Left ventricle myocardium inferior (tissue), 1 donor: ENCODE measurements around the gene EXPH5. TPM values are rescaled to one million over a fixed set of nuclear protein-coding genes. Genes with fewer than 3 reads are reported as not detected.
"Not testable (repeated sequence)": the region's sequence is repeated elsewhere in the genome, so short reads cannot be mapped to it uniquely, and the experiment has no call there.

Experiments
- DNase-seq: peaks from one replicate; pipeline ENCODE4 v3.0.0-alpha.2; 2020
- H3K27ac ChIP-seq: fragments of 200-600 bp; replicated peaks from 2 replicates; pipeline ENCODE4 v1.8.0; 2021
- H3K27me3 ChIP-seq: fragments of 200-600 bp; 2 replicates; pipeline ENCODE4 v1.8.0; 2021; ENCODE audit warnings: low read depth
- H3K36me3 ChIP-seq: fragments of 200-600 bp; 2 replicates; pipeline ENCODE4 v1.8.0; 2021
- H3K4me1 ChIP-seq: fragments of 200-600 bp; 2 replicates; pipeline ENCODE4 v1.8.0; 2021
- H3K4me3 ChIP-seq: fragments of 200-600 bp; 2 replicates; pipeline ENCODE4 v1.8.0; 2021; ENCODE audit warnings: mild to moderate bottlenecking, moderate library complexity
- H3K9me3 ChIP-seq: fragments of 200-600 bp; replicated peaks from 2 replicates; pipeline ENCODE4 v1.8.0; 2021
- intact Hi-C: fragments of 100-400 bp; cut with micrococcal nuclease; formaldehyde crosslinking; loops from one replicate; pipeline ENCODE4 v1.11.0; 2022
- total RNA-seq: library from RNA; stranded (reverse); fragmentation: NEBNext Ultra II Directional; extraction: Animal tissue kit (Norgen Biotek cat#: 25700); gene quantifications from one replicate; pipeline ENCODE4 v1.2.1, GENCODE V29; 2021
- TF ChIP-seq, protein P1 (sequence below): fragments of 200-600 bp; IDR thresholded peaks from 2 replicates; pipeline ENCODE4 v1.8.0; 2021; ENCODE audit warnings: antibody characterized with exemption, mild to moderate bottlenecking, borderline replicate concordance
- donor health status: DM: no; HTN: yes; CAD: no; lungs with severe emphysema.

EXPH5 gene
- total RNA-seq, 1 donor from 2014 or later: 0.88 TPM

GRCh38 chr11:108609682-108610081 is 16.1 kb upstream of the EXPH5 start:
- TF ChIP-seq, protein P1, sequence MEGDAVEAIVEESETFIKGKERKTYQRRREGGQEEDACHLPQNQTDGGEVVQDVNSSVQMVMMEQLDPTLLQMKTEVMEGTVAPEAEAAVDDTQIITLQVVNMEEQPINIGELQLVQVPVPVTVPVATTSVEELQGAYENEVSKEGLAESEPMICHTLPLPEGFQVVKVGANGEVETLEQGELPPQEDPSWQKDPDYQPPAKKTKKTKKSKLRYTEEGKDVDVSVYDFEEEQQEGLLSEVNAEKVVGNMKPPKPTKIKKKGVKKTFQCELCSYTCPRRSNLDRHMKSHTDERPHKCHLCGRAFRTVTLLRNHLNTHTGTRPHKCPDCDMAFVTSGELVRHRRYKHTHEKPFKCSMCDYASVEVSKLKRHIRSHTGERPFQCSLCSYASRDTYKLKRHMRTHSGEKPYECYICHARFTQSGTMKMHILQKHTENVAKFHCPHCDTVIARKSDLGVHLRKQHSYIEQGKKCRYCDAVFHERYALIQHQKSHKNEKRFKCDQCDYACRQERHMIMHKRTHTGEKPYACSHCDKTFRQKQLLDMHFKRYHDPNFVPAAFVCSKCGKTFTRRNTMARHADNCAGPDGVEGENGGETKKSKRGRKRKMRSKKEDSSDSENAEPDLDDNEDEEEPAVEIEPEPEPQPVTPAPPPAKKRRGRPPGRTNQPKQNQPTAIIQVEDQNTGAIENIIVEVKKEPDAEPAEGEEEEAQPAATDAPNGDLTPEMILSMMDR: no peak
- no peak for DNase-seq

DNA sequence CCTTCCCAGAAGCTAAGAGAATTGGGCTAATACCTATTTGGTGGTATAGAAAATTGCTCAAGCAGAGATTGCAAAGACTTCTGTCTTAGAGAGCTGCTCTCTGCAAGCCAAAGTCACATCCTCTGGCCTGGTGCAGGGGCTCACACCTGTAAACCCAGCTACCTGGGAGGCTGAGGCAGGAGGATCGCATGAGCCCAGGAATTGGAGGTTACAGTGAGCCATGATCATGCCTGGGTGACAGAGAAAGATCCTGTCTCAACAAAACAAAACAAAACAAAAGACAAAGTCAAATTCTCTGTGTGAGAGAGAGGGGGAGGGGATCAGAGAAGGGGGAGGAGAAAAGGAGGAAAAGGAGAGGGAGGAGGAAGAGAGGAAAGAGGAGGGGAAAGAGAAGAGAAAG is 15.0 kb upstream of the EXPH5 start:
- Histone ChIP-seq H3K9me3 (no peaks in the 10 kb centered on the region), H3K4me1 (no peaks in the 10 kb centered on the region), H3K27ac (no peak overlapping the region), H3K27me3 (peaks cover 14% of the 10 kb centered on the region), H3K4me3 (no peak overlapping the region), H3K36me3 (no peaks in the 10 kb centered on the region)
- TF ChIP-seq, protein P1: no peak
- intact Hi-C loops: no loop called here
- no peak for DNase-seq

More at GRCh38 chr11:108609682-108610081, 16.1 kb upstream of the EXPH5 start:
- H3K9me3 ChIP-seq: no peaks in the 10 kb centered on the region
- intact Hi-C loops: no loop called here
- no peaks in the 10 kb centered on the region for H3K36me3 ChIP-seq
- H3K27ac ChIP-seq: no peak overlapping the region
- no peaks in the 10 kb centered on the region for H3K4me1 ChIP-seq
- no peak overlapping the region for H3K4me3 ChIP-seq
- H3K27me3 ChIP-seq: peaks cover 5% of the 10 kb centered on the region

DNA sequence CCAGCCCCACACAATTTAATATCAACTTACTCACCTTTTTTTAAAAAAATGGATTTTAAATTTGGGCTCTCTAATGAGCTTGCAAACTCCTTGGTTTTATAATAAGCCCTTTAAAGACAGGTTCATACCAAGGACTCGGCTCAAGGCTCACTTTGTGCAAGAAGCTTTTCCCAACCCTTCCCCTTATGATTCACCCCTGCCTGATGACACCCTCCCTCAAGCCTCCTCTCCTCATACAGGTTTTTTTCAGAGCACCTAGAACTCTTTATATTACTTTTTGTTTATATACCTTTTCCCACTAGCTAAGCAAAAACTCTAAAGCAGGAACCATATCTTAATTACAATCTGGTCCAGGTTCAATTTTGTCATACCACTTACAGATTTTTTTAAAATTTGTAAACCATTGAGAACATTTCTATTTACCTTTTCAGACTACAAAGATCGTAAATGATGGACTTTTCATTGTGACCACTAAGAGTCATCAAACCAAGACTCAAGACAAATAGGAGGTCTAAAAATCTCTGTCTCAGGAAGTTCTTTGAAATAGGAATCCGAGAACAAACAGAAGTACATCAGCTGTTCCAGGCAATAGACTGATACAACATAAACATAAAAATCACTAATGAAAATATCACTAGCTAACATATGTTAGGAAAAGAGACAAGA is 13.1 kb upstream of the EXPH5 start:
- Histone ChIP-seq H3K9me3 (no peaks in the 10 kb centered on the region), H3K27me3 (peaks cover 29% of the 10 kb centered on the region), H3K4me1 (no peaks in the 10 kb centered on the region), H3K4me3 (no peak overlapping the region), H3K36me3 (no peaks in the 10 kb centered on the region), H3K27ac (no peak overlapping the region)
- no peak for DNase-seq
- TF ChIP-seq, protein P1: no peak
- intact Hi-C loops: no loop called here

DNA sequence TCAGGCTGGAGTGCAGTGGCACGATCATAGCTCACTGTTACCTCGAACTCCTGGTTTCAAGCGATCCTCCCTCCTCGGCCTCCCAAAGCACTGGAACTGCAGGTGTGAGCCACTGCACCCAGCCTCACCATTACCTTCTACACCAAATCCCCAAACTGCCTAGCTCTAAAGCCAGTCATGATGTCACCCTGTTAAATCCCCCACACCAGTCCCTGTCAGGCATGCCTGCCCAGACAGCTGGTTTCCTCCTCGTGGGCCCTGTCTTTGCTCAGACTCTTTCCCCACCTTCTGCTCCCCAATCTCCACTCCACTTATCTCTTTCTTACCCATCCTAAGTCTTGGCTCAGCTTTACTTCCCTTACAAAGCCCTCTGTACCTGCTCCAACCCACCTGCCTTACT is 12.5 kb upstream of the EXPH5 start:
- TF ChIP-seq, protein P1: no peak
- Histone ChIP-seq H3K36me3 (no peaks in the 10 kb centered on the region), H3K4me3 (no peak overlapping the region), H3K27me3 (peaks cover 29% of the 10 kb centered on the region), H3K9me3 (no peaks in the 10 kb centered on the region), H3K27ac (no peak overlapping the region), H3K4me1 (no peaks in the 10 kb centered on the region)
- intact Hi-C loops: no loop called here
- no peak for DNase-seq

DNA sequence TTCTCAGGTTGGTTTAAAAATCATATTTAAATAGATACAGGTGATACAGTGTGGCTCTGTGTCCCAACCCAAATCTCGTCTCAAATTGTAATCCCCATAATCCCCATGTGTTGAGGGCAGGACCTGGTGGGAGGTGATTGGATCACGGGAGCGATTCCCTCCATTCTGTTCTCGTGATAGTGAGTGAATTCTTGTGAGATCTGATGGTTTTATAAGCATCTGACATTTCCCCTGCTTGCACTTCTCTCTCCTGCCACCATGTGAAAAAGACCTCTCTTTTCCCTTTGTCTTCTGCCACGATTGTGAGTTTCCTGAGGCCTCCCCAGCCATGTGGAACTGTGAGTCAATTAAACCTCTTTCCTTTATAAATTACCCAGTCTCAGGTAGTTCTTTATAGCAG is 9.2 kb upstream of the EXPH5 start:
- intact Hi-C loops, H3K27ac ChIP-seq, H3K9me3 ChIP-seq, H3K4me1 ChIP-seq, H3K4me3 ChIP-seq, H3K36me3 ChIP-seq, DNase-seq: not testable (repeated sequence)
- peaks cover 24% of the 10 kb centered on the region for H3K27me3 ChIP-seq

DNA sequence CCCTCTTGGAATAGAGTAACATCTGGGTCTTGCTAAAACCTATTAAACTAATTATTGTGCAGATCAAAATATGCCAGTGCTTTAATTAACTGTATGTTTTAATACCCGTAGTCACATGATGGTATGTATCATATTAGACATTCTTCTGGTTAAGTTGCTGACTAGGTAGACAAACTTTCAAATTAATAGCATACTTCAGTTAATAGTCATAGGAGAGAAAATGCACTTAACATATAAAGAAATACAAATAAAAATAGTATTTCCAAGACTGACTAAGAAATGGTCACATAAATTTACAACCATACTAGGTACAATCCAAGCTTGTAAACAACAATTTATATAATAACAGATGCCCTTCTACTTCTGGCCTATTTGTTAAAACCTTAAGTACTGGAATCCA is 7.6 kb upstream of the EXPH5 start:
- no peaks in the 10 kb centered on the region for H3K9me3 ChIP-seq
- no peak overlapping the region for H3K27ac ChIP-seq
- peaks cover 34% of the 10 kb centered on the region for H3K27me3 ChIP-seq
- H3K4me1 ChIP-seq: no peaks in the 10 kb centered on the region
- no peak for DNase-seq
- no peak overlapping the region for H3K4me3 ChIP-seq
- no peaks in the 10 kb centered on the region for H3K36me3 ChIP-seq
- TF ChIP-seq, protein P1: no peak
- intact Hi-C loops: no loop called here
